ENCODE measurements around the gene REV1. TPM values are rescaled to one million over a fixed set of nuclear protein-coding genes. Genes with fewer than 3 reads are reported as not detected.

The REV1 gene
- total RNA-seq, 3 donors from 2014 or later: 40.2 to 53.4 (median 50.7) TPM

GRCh38 chr2:99421469-99421868 lies 68.3 kb downstream of the REV1 start:
- H3K9me3 ChIP-seq: no peaks in the 10 kb centered on the region
- DNase-seq (no peak), ATAC-seq (no peak)
- H3K36me3 ChIP-seq (ENCODE audit: low read depth): no peaks in the 10 kb centered on the region
- H3K4me3 ChIP-seq: no peak overlapping the region
- TF ChIP-seq, protein P1, sequence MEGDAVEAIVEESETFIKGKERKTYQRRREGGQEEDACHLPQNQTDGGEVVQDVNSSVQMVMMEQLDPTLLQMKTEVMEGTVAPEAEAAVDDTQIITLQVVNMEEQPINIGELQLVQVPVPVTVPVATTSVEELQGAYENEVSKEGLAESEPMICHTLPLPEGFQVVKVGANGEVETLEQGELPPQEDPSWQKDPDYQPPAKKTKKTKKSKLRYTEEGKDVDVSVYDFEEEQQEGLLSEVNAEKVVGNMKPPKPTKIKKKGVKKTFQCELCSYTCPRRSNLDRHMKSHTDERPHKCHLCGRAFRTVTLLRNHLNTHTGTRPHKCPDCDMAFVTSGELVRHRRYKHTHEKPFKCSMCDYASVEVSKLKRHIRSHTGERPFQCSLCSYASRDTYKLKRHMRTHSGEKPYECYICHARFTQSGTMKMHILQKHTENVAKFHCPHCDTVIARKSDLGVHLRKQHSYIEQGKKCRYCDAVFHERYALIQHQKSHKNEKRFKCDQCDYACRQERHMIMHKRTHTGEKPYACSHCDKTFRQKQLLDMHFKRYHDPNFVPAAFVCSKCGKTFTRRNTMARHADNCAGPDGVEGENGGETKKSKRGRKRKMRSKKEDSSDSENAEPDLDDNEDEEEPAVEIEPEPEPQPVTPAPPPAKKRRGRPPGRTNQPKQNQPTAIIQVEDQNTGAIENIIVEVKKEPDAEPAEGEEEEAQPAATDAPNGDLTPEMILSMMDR (IDR thresholded peaks at IDR 0.05): no peak
- H3K4me1 ChIP-seq (ENCODE audit: low read depth): no peaks in the 10 kb centered on the region
- intact Hi-C loops (cut with DNase I, micrococcal nuclease): no loop called here

GRCh38 chr2:99420751-99421299 lies 69.0 kb downstream of the REV1 start:
- no peak for DNase-seq
- intact Hi-C loops (cut with DNase I, micrococcal nuclease): no loop called here
- TF ChIP-seq, protein P1 (IDR thresholded peaks at IDR 0.05): no peak
- H3K4me3 ChIP-seq: no peak overlapping the region
- H3K9me3 ChIP-seq: no peaks in the 10 kb centered on the region
- no peak for ATAC-seq
- no peaks in the 10 kb centered on the region for H3K36me3 ChIP-seq (ENCODE audit: low read depth)
- H3K4me1 ChIP-seq (ENCODE audit: low read depth): no peaks in the 10 kb centered on the region

DNA sequence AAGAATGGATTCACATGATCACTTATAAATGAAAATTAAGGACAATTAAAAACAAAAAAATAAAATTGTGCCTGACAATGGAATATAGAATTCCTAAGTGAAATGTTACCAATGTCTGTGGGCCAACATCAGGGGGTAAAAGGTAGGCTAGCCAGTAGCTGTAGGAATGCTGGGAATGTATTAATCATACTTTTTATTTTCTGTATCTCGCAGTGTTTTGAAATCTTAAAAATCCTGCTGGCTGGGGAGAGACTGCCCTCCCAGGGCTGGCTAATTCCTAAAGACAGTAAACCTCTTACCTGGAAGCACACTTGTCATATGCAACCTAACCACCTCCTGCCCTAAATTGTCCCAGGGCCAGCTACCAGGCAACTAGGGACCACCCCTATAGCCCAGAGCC lies 69.8 kb downstream of the REV1 start:
- Histone ChIP-seq H3K4me1 (ENCODE audit: low read depth) (no peaks in the 10 kb centered on the region), H3K4me3 (no peak overlapping the region), H3K36me3 (ENCODE audit: low read depth) (no peaks in the 10 kb centered on the region), H3K9me3 (no peaks in the 10 kb centered on the region)
- DNase-seq (no peak), ATAC-seq (no peak)
- TF ChIP-seq, protein P1 (IDR thresholded peaks at IDR 0.05): no peak
- intact Hi-C loops (cut with DNase I, micrococcal nuclease): no loop called here

DNA sequence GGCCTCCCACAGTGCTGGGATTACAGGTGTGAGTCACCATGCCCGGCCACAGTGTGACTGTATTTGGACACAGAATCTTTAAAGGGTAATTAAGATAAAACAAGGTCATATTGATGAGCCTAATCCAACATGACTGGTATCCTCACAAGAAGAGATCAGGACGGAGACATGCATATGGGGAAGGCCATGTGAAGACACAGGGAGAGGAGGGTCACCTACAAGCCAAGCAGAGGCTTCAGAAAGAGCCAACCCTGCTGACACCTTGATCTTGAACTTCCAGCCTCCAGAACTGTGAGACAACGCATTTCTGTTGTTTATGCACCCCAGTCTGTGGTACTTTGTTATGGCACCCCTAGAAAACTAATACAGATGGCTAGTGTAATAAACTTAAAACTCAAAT lies 72.4 kb downstream of the REV1 start:
- TF ChIP-seq, protein P1 (IDR thresholded peaks at IDR 0.05): no peak
- no peaks in the 10 kb centered on the region for H3K36me3 ChIP-seq (ENCODE audit: low read depth)
- no peak for DNase-seq

GRCh38 chr2:99414566-99414965 lies 75.3 kb downstream of the REV1 start:
- no peaks in the 10 kb centered on the region for H3K36me3 ChIP-seq (ENCODE audit: low read depth)
- no peak for DNase-seq
- no peak overlapping the region for H3K4me3 ChIP-seq
- no peaks in the 10 kb centered on the region for H3K9me3 ChIP-seq
- no peak for ATAC-seq
- TF ChIP-seq, protein P1 (IDR thresholded peaks at IDR 0.05): no peak
- intact Hi-C loops (cut with DNase I, micrococcal nuclease): no loop called here
- no peaks in the 10 kb centered on the region for H3K4me1 ChIP-seq (ENCODE audit: low read depth)

More for the DNA sequence above, 72.4 kb downstream of the REV1 start:
- no peak for ATAC-seq
- no peak overlapping the region for H3K4me3 ChIP-seq
- no peaks in the 10 kb centered on the region for H3K9me3 ChIP-seq
- intact Hi-C loops (cut with DNase I, micrococcal nuclease): no loop called here
- no peaks in the 10 kb centered on the region for H3K4me1 ChIP-seq (ENCODE audit: low read depth)

GRCh38 chr2:99410276-99410675 lies 79.5 kb downstream of the REV1 start:
- no peaks in the 10 kb centered on the region for H3K9me3 ChIP-seq
- intact Hi-C loops (cut with DNase I, micrococcal nuclease): no loop called here
- H3K36me3 ChIP-seq (ENCODE audit: low read depth): no peaks in the 10 kb centered on the region
- ATAC-seq (no peak), DNase-seq (no peak)
- no peaks in the 10 kb centered on the region for H3K4me1 ChIP-seq (ENCODE audit: low read depth)
- TF ChIP-seq, protein P1 (IDR thresholded peaks at IDR 0.05): no peak
- H3K4me3 ChIP-seq: no peak overlapping the region

All from mucosa of descending colon (tissue), 3 donors.